ENCODE data around the gene INTS11.

INTS11 gene

DNA sequence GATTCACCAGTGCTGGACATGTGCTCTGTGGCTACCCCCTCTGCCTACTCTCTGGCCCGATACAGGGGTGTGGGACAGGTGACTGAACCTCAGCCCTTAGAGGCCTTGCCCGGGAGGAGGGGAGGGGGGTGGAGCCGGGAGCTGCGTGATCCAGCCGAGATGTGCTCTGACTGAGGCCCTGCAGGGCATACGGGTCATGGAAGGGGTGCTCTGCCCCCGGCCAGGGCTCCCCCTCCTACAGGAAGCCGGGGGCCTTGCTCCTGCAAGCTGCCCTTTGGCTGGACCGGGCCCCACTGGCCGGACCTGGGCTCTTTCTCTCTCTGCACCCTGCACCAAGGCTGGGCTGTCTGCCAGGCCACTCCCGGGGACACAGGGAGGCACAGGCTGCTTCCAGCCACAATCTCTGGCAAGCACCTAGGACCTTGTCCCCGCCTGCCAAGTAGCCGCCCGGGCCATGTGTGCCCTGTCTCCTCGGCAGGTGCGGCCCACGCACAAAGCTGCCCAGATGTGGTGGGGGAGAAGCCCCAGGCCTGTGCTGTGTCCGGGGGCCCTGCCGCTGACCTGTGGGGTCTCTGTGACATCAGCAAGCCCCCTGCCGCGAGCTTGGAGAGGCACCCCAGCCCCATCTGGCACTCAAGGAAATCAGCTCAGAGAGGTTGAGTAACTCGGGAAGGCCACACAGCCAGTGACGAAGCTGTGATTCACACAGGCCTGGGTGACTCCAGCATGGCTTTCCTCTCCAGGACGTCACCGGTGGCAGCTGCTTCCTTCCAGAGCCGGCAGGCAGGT, 42.7 kb downstream of the INTS11 start:
- DNase-seq: no peak

DNA sequence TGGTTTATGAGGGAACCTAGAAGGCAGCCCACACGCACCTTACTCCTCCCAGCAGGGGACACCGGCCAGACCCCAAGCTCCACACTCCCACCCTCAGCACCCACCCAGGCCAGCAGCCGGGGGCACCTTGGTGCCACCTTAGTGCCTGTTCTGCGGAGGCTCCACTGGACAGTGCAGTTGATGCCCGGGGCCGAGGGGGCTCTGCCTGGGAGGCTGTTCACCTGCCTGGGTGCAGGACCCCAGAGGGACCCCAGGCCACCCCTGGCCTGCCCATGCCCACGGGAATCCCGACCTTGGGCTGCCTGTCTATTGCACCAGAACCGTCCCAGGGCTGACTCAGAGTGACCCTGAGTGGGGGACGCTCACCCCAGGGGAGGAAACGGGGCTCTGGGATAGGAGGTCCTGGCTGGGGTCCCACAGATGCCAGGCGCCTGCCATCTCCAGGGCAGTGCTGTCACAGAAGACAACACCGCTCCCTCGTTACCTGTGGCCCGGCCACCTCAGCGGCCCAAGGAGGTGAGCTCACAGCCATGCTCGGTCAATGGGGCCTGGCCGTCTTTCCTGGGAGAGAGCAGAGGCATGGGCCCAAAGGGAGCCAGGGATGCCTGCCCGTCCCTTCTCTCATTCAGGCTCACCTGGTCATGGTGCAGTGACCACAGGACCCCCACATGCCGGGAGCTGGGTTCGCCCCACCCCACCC, 43.5 kb downstream of the INTS11 start:
- no peak for DNase-seq

DNA sequence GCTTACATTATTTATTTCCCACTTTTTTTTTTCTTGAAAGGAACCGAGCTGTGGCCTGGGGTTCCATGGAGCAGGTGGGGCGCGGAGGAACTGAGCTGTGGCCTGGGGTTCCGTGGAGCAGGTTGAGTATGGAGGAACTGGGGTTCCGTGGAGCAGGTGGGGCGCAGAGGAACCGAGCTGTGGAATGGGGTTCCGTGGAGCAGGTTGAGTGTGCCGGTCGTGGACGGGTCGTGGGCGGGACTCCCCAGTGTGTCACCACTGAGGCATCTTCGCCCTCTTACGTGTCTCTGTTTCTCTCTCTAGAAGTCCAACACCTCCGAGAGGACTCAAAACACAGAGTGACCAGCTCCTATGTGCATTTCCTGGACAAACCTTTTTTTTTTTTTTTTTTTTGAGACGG, 45.4 kb downstream of the INTS11 start:
- no peak for DNase-seq

DNA sequence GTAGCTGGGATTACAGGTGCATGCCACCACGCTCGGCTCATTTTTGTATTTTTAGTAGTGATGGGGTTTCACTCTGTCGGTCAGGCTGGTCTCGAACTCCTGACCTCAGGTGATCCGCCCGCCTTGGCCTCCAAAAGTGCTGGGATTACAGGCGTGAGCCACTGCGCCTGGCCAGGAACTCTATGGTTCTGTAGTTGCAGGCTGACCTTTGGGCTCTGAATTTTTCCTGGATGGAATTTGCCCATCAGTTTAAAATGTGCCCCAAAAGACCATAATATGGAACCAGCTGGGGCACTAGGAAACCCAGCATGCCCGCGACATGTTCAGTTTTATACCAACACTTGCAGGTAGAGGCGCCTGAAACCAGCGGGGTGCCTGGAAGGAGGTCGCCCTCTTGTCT, 45.8 kb downstream of the INTS11 start:
- DNase-seq: no peak

DNA sequence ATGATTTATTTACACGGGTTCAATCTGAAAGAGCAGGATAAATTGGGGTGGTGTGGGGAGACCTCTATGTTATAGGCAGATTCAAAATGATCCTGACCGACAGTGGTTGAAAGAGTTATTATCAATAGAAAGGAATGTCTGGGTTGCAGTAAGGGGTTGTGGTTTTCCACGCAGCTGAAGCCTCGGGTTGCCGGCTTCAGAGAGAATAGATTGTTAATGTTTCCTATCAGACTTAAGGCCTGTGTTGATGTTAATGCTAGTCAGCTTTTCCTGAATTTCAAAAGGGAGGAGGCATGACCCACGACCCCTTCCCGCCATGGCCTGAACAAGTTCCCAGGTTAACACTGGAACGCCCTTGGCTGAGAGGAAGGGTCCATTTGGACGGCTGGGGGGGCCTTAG, 48.6 kb downstream of the INTS11 start:
- no peak for DNase-seq

DNA sequence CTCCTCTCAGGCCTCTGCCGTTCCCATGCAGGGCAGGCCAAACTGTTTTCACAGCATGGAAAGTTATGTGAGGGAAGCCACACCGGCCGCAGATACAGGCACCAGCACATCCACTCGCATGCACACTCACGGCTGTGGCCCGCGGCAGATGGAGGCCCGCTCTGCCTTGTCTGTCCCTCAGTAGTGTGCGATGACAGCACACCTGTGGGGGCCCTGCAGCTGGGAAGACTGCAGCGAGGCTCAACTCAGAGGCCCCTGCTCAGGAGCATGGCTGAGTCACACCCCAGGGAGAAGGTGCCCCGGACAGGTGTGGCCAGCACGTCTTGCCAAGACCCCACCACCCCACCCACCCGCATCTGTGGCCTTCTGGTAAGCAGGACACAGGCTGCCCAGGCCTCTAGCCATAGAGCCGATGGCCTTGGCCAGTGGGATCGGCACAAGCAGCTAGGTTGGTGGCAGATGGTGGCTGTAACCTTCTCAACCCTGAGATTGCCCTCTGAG, 49.5 kb downstream of the INTS11 start:
- no peak for DNase-seq

DNA sequence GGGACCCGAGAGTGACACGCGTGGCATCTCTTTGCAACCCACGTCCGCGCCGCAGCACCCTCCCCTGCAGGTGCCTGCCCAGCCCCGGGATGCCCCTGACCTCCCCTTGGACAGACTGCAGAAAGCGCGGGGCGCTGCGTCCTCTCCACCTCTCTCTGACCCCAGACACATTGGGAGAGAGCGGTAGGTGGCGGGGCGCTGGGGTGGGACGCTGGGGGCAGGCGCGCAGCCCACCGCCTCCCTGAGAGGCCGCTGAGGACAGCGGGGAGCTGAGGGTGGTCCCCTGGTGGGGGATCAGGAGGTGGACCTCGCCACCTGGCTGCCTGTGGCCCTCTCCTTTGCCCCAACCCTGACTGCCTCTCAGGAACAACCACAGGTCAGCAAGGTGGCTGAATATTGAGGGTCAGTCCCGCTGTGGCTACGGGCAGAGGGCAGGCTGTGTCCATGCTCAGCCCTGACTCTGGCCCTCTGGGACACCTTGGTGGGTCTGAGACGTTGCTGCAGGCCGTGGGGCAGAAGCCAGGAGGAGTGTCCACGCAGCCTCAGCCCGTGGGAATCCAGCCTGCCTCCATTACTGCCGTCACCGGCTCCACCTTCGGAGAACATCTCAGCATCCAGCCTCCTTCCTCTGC, 50.0 kb downstream of the INTS11 start:
- DNase-seq: no peak

DNA sequence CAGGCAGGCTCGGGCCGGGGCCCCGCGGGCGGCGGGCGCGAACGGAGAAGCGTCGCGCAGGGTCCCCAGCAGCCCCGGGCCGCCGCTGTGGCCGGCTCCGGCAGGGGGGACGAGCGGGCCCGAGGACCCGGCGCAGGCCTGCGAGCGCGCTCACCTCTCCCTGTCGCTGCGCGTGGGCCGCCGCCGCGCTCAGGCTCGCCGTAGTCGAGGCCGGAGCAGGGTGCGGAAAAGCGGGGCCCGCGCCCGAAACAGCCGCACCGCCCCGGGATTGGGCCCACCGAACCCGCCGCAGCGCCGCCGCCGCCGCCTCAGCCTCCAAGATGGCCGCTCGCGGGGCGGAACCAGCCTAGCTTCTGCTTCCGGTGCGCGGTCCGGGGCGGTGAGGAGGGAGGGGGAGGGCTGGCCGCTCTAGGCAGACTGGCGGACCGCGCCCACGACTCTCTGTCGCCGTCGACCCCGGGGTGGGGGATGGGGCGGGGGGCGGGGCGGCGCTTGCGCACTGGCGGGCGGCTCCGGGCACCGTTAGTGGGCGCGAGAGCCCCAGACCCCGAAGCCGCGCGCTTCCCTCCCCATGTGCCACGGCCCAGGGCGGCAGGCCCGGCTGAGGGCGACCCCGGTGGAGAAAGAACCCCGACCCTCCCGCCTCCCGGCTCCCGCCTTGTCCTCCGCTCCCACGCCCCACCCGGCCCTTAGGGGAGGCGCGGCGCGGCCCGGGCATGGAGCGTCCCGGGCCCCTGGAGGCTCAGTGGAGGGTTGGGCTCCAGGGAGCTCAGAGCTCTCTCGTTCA, 50.8 kb downstream of the INTS11 start, which contains the start of gene UBE2J2:
Gene UBE2J2, minus strand, starts transcription at position 343 of the 787 bp plus-strand sequence. CDS start 5,862 bp downstream, outside the sequence.
- peak; percentile 92 for DNase-seq

DNA sequence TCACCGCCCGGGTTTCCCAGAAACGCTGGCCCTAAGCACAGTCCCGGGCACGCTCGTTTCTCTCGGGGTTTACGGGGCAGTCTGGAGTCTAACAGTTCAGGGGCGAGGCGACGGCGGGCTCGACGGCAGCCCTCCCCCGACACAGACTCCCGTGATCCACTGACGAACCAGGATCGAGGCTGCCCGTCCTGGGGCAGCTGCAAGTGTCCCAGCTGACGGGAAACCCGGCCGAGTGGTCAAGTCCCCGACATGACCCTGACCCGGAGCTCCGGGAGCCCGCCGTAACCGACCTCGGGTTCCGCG, 51.3 kb downstream of the INTS11 start:
- peak; percentile 40 for DNase-seq

DNA sequence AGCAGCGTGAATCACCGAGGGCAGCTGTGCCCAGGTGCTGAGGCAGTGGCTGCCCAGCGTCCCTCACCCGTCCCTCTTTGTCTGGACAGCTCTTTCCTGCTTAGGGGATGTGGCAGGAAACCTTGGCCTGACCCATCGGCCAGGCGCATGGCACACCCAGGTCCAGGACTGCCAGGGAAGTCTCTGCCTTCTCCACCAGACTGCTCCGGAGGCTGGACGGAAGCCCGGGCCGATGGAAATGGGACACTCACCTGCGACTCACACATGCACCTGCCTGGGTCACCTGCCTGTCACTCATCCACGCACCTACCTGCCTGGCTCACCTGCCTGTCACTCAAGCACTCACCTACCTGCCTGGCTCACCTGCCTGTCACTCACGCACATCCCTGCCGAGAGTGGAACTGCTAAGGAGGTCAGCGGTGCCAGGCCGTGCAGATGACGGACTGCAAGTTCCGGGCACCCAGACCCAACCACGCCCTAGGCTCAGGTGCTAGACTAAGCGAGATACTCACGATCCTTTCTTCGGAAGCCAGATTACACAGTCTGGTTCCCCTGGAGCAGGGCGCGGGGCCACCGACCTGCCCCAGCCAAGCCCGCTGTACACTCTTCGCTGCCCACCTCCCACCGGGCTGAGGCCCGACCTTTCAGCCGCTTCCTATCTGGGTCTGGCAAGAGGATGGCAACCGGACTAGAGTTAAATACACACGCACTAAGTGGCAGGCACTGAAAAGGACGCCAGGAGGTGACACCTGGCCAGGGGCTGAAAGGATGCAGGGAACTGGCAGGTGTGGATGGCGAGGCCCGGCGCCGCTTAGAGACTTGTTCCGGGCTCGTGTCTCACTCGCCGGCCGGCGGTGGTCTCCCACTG, 51.9 kb downstream of the INTS11 start:
- no peak for DNase-seq

DNA sequence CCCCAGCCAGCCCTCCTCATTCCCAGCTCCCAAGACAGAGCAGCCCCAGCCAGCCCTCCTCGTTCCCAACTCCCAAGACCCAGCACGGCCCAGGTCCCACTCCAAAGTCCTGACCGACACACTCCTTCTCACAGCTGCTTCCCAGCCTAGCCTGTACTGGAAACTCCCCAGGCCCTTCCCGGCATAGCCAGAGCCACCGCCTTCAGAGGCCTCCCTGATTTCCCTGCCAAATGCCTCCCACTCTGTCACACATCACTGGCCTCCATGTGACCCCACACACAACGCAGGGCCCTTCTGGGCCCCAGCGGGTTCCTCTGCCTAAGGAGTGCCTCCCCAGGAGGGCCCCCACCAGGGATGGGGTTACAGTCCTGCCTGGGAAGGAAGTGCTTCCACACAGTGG, 53.6 kb downstream of the INTS11 start:
- DNase-seq: no peak

DNA sequence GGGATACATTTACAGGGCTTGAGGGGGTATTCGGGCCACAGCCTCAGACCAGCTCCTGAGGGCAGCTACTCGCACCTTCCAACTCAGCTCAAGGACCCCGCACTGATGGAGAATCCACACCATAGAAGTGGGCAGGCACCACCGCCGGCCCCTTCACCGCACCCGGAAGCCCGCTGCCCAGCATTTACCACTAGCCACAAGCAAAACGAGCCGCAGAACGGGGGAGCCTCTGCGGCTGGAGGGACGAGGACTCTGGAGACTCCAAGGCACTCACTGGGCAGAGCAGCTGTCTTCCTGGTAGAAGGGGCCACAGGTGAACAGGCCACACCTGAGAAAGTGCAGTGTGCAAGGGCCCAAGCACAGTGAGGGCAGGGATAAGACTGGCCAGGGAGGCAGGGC, 56.2 kb downstream of the INTS11 start:
- DNase-seq: no peak

DNA sequence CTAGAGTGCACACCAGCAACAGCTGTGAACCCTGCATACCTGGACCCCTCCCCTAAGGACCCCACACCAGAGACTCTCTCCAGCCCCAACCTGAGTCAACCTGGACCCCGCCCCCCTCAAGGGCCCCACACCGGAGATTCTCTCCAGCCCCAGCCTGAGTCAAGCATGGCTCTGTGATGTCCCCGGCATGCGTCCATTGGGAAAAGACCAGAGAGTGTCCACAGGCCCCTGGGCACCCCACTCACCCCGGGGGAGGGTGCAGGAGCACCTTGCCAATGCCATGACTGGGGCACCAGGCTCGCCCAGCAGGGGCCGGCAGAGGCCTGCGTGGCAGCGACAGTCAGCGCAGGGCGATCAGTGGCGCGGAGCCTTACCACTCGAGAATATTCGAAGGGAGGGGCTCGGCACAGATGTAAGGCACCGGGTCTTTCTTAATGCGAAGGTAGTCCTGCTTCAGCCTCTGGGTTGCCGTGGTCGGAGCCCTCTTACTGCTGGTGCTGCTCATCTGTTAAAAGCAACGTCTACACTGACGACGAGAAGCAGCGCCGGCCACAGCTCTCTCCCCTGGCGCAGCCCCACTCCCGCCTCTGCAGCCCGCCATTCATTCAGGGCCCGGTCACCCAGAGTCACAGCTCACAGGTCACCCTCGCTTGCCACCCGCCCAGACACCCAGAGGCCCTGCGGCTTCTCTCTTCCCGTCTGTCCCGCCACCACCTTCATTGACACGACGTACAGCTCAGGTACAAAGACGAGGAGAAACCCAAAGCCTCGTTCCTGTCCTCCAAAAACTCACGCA, 56.8 kb downstream of the INTS11 start:
- no peak for DNase-seq

DNA sequence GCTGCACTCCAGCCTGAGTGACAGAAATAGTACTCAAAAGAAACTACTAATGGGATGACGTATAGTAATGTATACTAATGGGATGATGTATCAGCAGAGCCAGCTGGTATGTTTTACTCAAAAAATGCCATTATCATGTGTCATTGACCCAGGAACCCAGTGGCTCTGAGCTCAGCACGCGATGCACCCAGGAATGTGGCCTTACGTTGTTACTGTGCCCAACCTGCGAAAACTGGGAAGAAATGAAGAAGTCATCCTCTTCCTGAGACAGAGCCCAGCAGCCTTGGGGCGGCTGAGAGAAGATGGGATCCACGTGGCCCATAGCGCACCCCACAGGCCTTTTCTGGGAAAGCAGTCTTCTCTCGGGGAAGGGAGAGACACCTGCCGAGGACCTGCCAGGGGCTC, 59.6 kb downstream of the INTS11 start:
- DNase-seq: peak; percentile 48

DNA sequence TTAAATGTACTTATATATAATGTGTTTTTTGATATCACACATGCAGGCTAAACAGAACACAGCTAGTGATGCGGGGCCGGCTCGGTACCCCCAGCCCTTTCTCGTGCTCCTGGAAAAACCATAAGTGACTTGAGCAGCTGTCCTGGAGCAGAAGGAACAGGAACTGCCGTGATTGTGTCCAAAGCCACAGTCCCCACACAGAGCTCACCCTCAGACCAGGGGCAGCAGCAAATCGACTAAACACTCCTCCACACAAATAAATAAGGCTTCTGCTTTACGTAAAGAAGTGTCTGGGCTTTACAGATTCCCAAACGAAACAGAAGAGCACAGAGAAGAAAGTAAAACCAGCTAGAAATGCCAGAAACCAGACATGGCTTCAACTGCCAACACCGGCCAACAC, 60.4 kb downstream of the INTS11 start:
- DNase-seq: no peak

DNA sequence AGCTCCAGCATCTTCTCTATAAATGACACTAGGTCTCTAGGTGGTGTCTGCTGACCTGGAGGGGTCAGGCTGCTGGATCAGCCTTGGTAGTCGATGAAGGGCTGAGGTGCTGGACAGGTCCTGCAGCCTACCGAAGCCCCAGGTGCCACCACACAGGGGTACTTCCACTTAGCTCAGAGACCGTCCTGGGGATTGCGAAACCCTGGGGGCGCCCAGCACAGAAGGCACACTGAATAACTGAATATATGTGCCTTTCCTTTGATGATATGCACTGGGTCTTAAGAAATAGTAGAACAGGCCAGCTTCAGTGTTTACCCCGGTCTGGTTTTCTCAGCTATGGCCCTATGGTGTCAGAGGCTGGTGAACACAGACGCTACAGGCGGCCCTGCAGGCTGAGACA, 61.7 kb downstream of the INTS11 start:
- DNase-seq: no peak

DNA sequence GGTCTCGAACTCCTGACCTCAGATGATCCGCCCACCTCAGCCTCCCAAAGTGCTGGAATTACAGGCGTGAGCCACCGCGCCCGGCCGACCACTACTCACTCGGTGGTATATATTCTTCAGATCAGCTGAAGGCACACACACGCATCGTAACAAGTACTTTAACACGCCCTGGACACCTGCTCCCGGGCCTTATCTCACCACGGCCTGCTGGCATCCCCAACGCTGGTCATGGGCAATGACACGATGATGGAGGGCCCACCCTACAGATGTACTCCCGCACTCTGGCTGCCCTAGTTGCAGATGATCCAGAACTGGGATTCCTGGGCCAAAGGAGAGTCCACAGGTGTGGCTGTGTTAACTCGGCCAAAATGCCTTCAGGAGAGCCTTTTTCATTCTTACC, 62.4 kb downstream of the INTS11 start:
- no peak for DNase-seq

Measured in activated T-cell treated with anti-CD3 and anti-CD28 coated beads, Interleukin-2, amount 50 U/mL, for 1 hour (primary cell).